CD14-positive monocyte (primary cell): ENCODE measurements around the gene C5orf34. TPM values are rescaled to one million over a fixed set of nuclear protein-coding genes. Genes with fewer than 3 reads are reported as not detected.

Source experiments
- DNase-seq, 3 donors: peaks; one replicate each; pipeline ENCODE4 v3.0.0-alpha.2; 2011 to 2022
- H2AFZ ChIP-seq: 2 replicates; pipeline ENCODE4 v1.6.0; 2012; ENCODE audit warnings: mild to moderate bottlenecking, low read depth, low read length, inconsistent platforms; ENCODE audit not compliant: insufficient read depth, poor library complexity, severe bottlenecking
- H3K27ac ChIP-seq, 2 donors: 1 replicate in 1 of 2; 2 replicates in 1 of 2; pipeline ENCODE4 v1.5.1; 2012 to 2013; ENCODE audit warnings: low read length in 2 of 2, control low read depth in 1 of 2, inconsistent platforms in 1 of 2, low read depth in 1 of 2, mild to moderate bottlenecking in 1 of 2
- H3K27me3 ChIP-seq, 2 donors: one replicate each; pipeline versions ENCODE4 v1.6.0 to v1.6.1; 2011 to 2013; ENCODE audit warnings: low read length in 2 of 2; ENCODE audit not compliant: control insufficient read depth in 2 of 2, insufficient read depth in 2 of 2
- H3K36me3 ChIP-seq, 2 donors: replicated peaks in 1 of 2; 1 replicate in 1 of 2; 2 replicates in 1 of 2; pipeline versions ENCODE4 v1.5.1 to v1.6.1; 2012 to 2013; ENCODE audit warnings: low read length in 2 of 2, control low read depth in 1 of 2, inconsistent platforms in 1 of 2, mild to moderate bottlenecking in 1 of 2; ENCODE audit not compliant: insufficient read depth in 2 of 2, control insufficient read depth in 1 of 2
- H3K4me1 ChIP-seq, 2 donors: 1 replicate in 1 of 2; 2 replicates in 1 of 2; pipeline versions ENCODE4 v1.5.1 to v1.6.1; 2012 to 2013; ENCODE audit warnings: low read length in 2 of 2, control low read depth in 1 of 2, inconsistent platforms in 1 of 2, mild to moderate bottlenecking in 1 of 2, moderate library complexity in 1 of 2; ENCODE audit not compliant: insufficient read depth in 2 of 2, control insufficient read depth in 1 of 2
- H3K4me2 ChIP-seq: replicated peaks from 2 replicates; pipeline ENCODE3; 2012; ENCODE audit warnings: low read length, moderate library complexity, mild to moderate bottlenecking; ENCODE audit not compliant: poor library complexity, severe bottlenecking; ENCODE audit errors: extremely low read depth
- H3K4me3 ChIP-seq, 3 experiments: fragments of 200-600 bp in 1 of 3; sonication (generic) in 1 of 3; replicated peaks in 1 of 3; 1 replicate in 2 of 3; 2 replicates in 1 of 3; pipeline ENCODE4 v1.5.1; 2011 to 2013; ENCODE audit warnings: low read length in 3 of 3, mild to moderate bottlenecking in 3 of 3, control low read depth in 2 of 3, low read depth in 2 of 3, inconsistent platforms in 1 of 3, moderate library complexity in 1 of 3
- H3K79me2 ChIP-seq: 2 replicates; pipeline ENCODE4 v1.6.0; 2012; ENCODE audit warnings: mild to moderate bottlenecking, control low read depth, inconsistent platforms, low read length, moderate library complexity; ENCODE audit not compliant: insufficient read depth
- H3K9ac ChIP-seq: 2 replicates; pipeline ENCODE4 v1.6.0; 2017; ENCODE audit warnings: low read length, mild to moderate bottlenecking; ENCODE audit not compliant: insufficient read depth, poor library complexity, severe bottlenecking
- H3K9me3 ChIP-seq, 2 donors: replicated peaks in 1 of 2; 1 replicate in 1 of 2; 2 replicates in 1 of 2; pipeline versions ENCODE4 v1.5.1 to v1.6.1; 2012 to 2013; ENCODE audit warnings: low read length in 2 of 2, control low read depth in 1 of 2; ENCODE audit not compliant: control insufficient read depth in 1 of 2, insufficient read depth in 1 of 2
- H4K20me1 ChIP-seq: 2 replicates; pipeline ENCODE4 v1.6.0; 2012; ENCODE audit warnings: mild to moderate bottlenecking, low read length, control low read depth, moderate library complexity; ENCODE audit not compliant: insufficient read depth
- H3K27ac Mint-ChIP-seq, 7 donors: one replicate each; pipeline ENCODE4 v1.8.0; 2020; ENCODE audit warnings: mild to moderate bottlenecking in 7 of 7, mixed read lengths in 7 of 7, moderate library complexity in 6 of 7, inconsistent platforms in 2 of 7
- H3K27me3 Mint-ChIP-seq, 3 donors: one replicate each; pipeline ENCODE4 v1.8.0; 2021 to 2022; ENCODE audit warnings: low read depth in 3 of 3, mild to moderate bottlenecking in 3 of 3, mixed read lengths in 3 of 3, moderate library complexity in 3 of 3, inconsistent platforms in 1 of 3
- H3K36me3 Mint-ChIP-seq, 2 donors: one replicate each; pipeline ENCODE4 v1.8.0; 2020; ENCODE audit warnings: mixed read lengths in 2 of 2, inconsistent platforms in 1 of 2, mild to moderate bottlenecking in 1 of 2
- H3K4me1 Mint-ChIP-seq: one replicate; pipeline ENCODE4 v1.8.0; 2020; ENCODE audit warnings: mild to moderate bottlenecking, mixed read lengths
- H3K4me3 Mint-ChIP-seq, 2 donors: one replicate each; pipeline ENCODE4 v1.8.0; 2020; ENCODE audit warnings: mild to moderate bottlenecking in 2 of 2, mixed read lengths in 2 of 2, moderate library complexity in 1 of 2
- H3K9me3 Mint-ChIP-seq, 7 donors: one replicate each; pipeline ENCODE4 v1.8.0; 2020 to 2022; ENCODE audit warnings: mixed read lengths in 7 of 7, mild to moderate bottlenecking in 6 of 7, moderate library complexity in 6 of 7, inconsistent platforms in 2 of 7
- CTCF ChIP-seq: fragments of 200-600 bp; IDR thresholded peaks from one replicate; pipeline ENCODE4 v1.8.0; 2022; ENCODE audit warnings: antibody characterized with exemption, mild to moderate bottlenecking
- WGBS: methylation state at CpG from one replicate; pipeline ENCODE4 v1.1.5; 2013; ENCODE audit warnings: missing lambda C conversion rate; ENCODE audit not compliant: insufficient coverage; 5-methylcytosine and 5-hydroxymethylcytosine counted together
- intact Hi-C, 2 donors: fragments of 100-400 bp; cut with micrococcal nuclease; formaldehyde crosslinking; loops; one replicate each; pipeline versions ENCODE4 v1.15.0 to v1.15.1; 2023
- polyA plus RNA-seq, 3 donors: library from polyadenylated mRNA; depleted of rRNA in 1 of 3; unstranded in 2 of 3; stranded (reverse) in 1 of 3; fragments of 300-500 nt in 2 of 3; fragments of >200 nt in 1 of 3; fragmentation: Illumina TruSeq in 2 of 3; gene quantifications; 1 replicate in 2 of 3; 2 replicates in 1 of 3; pipeline ENCODE4 v1.2.3, GENCODE V29; 2012 to 2021

The C5orf34 gene
- polyA plus RNA-seq, 3 donors, result 0.17 to 0.59 (median 0.29) TPM

GRCh38 chr5:43437062-43437660, 77.8 kb downstream of the C5orf34 start:
- Histone ChIP-seq H3K4me3 (no peak overlapping the region), H3K9ac (no peak overlapping the region), H4K20me1 (no peaks in the 10 kb centered on the region), H3K36me3 (no peaks in the 10 kb centered on the region), H3K27me3 (no peaks in the 10 kb centered on the region), H2AFZ (no peak overlapping the region), H3K4me1 (no peaks in the 10 kb centered on the region), H3K27ac (no peak overlapping the region), H3K9me3 (no peaks in the 10 kb centered on the region), H3K4me2 (no peak overlapping the region), H3K79me2 (no peaks in the 10 kb centered on the region)
- DNase-seq, result no peak
- Mint-ChIP-seq H3K4me3 (no peak overlapping the region), H3K4me1 (peaks cover 20% of the 10 kb centered on the region), H3K36me3 (peaks cover 0 to 2% of the 10 kb centered on the region in 2 donors), H3K9me3 (peaks cover 6 to 26% (median 18%) of the 10 kb centered on the region in 7 donors), H3K27ac (no peak overlapping the region), H3K27me3 (peaks cover 0 to 2% (median 0%) of the 10 kb centered on the region in 3 donors)
- TF ChIP-seq CTCF, result no peak
- 80% methylated on average over 1 of the region's 3 CpGs for WGBS
- intact Hi-C loops, result no loop called here

Other genes starting within 250 kb of the C5orf34 start
- gene HMGCS1, start 201.7 kb downstream of the C5orf34 start, polyA plus RNA-seq, result 10 to 100 TPM in 1 of 3 donors, 1 to 10 TPM in 2; 6.0 to 10.9 (median 7.8) TPM
- gene CCL28, start 102.8 kb downstream of the C5orf34 start, polyA plus RNA-seq, result under 1 TPM; 0.10 to 0.51 (median 0.32) TPM
- 10 to 100 TPM in 2 of 3 donors, 1 to 10 TPM in 1; 4.4 to 13.9 (median 11.8) TPM for gene TMEM267, start 31.3 kb downstream of the C5orf34 start, polyA plus RNA-seq
- 10 to 100 TPM; 31.4 to 49.2 (median 41.0) TPM for gene PAIP1, start 41.9 kb upstream of the C5orf34 start, polyA plus RNA-seq
- gene NNT, start 88.0 kb upstream of the C5orf34 start, polyA plus RNA-seq, result 10 to 100 TPM; 17.1 to 47.2 (median 41.2) TPM